Stimulated activated CD8-positive, alpha-beta memory T cell treated with anti-CD3 and anti-CD28 coated beads, Interleukin-2, amount 100 ng/mL, for 48 hours (primary cell): ENCODE results near the gene SORT1.
"Not testable (repeated sequence)": the region's sequence is repeated elsewhere in the genome, so short reads cannot be mapped to it uniquely, and the experiment has no call there.

Source experiments
- DNase-seq, 2 donors: peaks; one replicate each; pipeline ENCODE4 v3.0.0-alpha.2; 2020; ENCODE audit warnings: low read depth in 2 of 2

The SORT1 gene

DNA sequence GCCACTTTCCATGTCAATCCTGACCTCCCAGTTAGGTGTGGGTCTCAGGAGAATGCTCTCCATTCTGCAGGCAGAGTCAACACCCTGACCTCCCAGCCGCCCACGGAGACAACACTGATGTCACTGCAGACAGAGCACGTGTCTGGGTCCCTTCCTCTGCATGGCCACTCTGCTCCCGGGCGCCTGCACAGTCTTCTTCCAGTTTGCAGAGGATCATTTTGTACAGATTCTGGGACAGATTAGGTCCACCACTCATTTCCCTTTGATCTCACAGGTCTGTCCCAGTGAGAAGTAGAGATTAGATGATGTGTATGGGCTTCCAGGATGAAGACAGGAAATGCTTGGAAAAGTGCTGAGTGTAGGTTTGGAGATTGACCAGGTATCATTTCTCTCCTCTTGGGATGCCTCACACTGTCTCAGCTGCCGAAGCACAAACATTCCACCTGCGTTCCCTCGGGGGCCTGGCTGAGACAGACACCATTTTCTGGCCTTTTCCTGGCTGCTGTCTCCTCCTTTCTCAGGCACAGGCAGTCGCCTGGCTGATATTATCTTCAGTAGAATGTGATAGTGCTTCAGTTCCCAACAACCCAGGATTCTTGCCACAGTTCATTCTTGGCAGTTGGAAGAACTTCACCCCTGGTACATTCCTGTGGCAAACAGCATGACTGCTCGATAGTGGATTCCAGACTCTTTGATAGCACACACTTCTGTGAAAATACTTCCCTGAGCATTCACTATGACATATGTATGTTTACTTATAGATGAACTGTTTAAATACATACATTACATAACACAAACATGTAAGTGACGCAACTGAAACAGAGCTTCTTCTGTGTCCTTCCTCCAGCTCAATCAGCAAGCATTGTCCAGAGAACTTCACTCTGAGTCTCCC is 98.8 kb downstream of the SORT1 start:
- DNase-seq, result no peak

DNA sequence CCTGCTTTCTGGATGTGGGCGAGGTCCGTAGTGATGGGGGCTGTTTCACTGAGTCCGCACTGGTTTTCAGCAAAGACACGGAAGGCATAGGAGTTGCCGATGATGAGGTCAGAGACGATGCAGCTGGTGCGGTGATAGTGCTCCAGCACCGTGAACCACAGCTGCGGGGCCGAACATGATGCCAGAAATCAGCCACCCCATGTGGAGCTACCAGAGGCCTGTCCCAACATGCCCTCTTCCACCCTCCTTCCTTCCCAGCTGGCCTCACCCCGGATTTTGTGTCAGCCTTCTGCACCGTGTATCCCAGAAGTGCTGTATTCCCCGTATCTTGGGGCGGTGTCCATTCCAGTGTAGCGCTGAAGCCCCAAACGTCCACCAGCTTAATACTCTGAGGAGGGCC is 100.9 kb downstream of the SORT1 start:
- no peak for DNase-seq

DNA sequence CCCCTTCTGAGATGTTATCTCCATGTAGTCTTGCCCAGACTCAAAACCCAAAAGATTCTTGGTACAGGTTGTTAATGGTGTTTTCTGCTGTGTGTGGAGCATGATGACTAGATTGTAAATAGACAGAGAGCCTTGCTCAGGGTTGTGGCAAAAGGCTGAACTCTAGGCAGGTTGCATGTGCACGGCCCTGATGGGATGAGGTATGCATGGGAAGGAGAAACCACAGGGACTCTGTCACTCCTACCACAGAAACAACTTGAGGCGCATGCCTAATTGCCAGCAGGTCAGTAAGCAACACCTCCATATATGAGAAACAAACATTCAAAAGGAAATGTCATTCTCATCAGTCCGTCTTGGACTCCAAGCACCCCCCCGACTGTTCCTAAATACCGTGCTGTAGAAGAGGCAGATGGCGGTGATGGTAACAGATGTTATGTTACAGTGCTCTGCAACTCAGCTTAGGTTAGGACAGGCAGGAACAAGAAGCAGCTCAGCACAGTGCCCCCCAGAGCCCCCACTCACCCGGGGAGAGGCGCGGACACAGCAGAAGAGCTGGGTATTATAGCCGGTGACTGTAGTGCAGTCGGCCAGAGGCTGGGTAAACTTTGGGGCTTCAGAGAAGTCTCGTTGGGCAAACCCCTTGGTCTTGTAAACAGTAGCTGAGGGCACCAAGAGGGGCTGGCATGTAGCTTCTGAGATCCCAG is 101.9 kb downstream of the SORT1 start:
- DNase-seq, result no peak

DNA sequence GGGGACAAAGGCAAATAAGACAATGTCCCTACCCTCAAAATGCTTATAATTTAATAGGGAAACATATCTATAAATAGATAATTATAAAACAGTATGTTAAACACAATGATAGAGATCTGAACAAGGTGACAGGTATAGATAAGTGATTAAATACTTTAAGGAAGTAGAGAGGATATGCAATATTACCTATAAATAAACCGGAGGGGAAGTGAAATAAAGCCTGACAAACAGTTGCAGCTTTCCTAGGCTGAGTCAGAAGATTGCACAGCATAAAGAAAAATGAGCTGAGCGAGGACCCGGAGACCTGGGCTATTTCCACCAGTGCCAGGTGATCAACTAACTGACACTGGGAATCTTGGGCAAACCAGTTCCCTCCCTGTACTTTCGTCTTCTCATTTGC is 103.2 kb downstream of the SORT1 start:
- no peak for DNase-seq

DNA sequence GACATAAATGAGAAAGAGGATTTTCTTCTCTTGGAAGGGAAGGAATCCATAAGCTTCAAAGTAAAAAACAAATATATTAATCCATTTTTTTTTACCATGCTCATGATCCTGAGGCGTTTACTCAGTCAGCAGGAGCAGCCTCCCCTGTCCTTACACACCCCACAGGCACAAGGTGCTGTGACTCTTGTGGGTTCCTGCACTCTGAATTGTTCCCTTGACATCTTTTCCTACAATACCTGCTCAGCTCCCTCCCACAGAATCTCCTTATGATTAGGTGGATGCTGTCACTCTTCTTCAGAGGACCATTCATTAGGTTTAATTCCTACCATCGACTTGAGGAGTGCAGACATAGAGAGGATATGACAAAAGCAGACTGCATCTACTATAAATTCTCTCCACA is 104.7 kb downstream of the SORT1 start:
- DNase-seq, result no peak

DNA sequence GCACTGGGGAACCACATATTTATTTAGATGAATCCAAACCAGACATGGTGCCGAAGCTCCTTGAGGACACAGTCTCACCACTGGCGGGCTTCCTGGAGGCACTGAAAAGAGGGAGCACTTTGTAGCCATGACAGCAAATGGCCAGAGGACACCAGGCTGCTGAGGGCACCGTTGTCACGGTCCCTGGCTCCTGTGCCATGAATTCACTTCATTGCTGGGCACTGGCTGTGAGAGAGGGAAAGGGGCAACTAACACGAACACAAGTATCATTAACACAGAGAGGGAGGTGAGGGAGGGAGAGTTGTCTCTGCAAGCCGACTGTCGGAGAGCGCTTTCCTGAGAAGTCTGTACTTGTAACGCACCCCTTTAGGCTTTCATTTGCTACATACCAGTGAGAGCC is 105.4 kb downstream of the SORT1 start:
- no peak for DNase-seq

DNA sequence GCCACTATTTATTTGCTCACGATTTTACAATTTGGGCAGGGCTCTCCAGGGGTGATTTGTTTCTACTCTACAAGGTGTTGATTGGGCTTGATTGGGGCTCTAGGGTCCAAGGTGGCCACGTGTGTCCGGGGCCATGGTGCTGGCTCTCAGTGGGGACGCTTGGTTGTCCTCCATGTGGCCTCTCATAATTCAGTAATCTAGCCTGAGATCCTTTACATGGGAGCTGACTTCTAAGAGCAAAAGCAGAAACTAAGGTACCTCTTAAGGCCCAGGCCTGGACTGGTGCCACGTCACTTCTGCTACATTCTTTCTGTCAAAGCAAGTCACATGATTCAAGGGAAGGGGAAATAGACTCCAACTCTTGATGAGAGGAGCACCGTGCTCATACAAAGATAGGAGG is 106.7 kb downstream of the SORT1 start:
- no peak for DNase-seq

DNA sequence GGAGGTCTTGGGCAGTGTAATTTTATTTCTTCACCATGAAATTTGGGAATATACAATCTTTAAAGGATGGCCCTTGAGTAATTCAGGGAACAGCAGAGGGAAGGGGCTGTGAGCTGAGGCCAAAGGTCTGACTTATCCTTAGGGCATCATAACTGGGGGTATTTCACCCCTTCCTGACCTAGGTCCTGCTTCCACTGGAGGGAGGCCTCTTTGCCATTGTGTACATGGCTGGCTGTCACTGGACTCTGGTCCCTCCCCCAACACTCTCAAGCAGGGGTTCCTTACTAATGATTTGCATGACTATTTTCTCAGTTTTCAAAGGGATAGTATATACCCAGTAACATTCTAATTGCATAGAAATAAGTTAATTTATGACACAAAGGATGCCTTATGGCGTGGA is 107.6 kb downstream of the SORT1 start:
- DNase-seq, result no peak

DNA sequence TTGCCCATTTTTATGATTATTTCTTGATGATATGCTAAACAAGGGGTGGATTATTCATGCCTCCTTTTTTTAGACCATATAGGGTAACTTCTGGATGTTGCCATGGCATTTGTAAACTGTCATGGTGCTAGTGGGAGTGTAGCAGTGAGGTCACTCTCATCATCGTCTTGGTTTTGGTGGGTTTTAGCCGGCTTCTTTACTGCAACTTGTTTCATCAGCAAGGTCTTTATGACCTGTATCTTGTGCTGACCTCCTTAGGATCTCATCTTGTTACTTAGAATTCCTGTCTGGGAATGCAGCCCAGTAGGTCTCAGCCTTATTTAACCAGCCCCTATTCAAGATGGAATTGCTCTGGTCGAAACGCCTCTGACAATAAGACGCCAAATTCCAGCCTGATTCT is 111.0 kb downstream of the SORT1 start:
- DNase-seq, result not testable (repeated sequence)

DNA sequence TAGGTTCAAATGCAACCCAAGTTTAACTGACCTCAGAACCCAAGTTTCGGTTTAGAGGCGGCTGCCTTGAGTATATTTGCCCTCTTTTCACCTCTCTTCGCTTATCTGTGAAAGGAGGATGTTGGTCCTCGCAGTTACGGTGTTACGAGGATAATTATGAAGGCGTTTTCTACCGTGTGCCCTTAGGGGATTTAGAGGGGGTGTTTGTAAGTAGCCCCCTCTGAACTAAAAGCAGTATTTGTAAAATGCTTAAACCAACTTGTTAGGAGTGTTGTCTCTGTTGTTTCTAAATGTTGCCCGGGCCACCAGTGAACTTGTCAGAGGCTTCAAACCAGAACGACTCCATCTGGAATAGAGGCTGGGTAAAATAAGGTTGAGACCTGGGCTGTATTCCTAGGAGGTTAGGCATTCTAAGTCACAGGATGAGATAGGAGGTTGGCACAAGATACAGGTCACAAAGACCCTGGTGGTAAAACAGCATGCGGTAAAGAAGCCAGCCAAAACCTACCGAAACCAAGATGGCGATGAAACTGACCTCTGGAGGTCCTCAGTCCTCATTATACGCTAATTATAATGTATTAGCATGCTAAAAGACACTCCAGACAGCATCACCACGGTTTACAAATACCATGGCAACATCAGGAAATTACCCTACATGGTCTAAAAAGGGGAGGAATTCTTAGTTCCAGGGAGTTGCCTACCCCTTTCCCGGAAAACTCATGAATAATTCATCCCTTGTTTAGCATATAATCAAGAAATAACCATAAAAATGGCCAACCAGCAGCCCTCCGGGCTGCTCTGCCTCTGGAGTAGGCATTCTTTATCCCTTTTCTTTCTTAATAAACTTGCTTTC is 113.7 kb downstream of the SORT1 start:
- no peak for DNase-seq

DNA sequence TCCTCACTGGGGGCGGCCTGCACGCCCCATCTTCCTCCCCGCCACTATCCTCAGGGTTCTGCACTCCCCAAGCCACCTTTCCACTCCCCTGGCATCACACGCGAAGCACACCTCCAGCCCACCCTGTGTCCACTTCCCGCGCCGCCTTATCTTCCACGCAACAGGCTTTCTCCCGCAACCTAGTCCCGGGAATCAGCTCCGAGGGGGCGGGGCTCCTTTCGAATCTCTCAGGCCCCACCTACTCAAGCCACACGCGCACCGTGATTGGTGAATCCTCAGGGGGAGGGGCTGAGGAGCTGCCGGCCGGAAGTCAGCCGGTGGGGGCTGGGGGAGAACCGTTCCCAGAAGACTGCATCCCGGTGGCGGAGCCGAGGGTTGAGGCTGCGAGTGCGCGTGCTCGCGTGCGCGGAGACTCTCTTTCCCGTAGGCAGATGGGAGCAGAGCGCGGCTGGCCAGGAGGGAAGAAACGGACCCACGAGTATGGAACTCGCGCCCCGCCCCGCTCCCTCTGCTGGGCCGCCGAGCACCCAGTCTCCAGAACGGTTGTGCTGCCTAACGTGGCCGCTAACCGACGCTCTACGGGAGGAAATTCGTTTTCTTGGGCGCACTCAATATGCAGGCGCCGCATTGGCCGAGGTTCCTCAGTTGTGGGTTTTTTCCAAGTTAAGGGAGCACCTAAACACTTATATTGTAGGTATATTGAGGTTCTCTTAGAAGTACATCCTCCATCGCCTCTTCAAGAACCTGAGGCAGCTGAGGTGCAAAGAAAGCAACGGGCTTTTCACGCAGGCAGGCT is 114.6 kb downstream of the SORT1 start, which contains the start of gene PSRC1:
Gene PSRC1 (minus strand): TSS at position 194 of the 796 bp plus-strand sequence.
- DNase-seq, result peak; percentile 85

DNA sequence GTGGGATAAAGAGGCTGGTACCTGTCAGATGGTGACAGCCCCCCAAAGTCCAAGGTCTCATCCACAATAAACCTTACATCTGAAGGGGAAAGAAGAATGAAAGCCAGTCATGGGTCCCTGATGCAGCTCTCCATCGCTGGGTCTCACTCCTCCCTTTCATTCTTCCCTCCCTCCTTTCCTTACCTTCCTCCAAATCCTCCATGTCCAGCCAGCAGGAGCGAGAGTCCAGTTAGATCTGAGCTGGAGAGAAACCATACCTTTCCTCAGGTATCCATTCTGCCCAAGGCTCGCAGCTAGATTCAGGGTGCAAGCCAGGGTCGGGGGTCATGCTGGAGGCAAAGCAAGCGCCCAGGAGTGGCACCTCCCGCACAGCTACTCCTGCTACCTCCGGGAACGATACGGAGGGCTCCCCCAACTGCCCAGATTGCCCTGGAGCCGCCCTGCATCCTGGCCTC is 115.2 kb downstream of the SORT1 start:
- no peak for DNase-seq

DNA sequence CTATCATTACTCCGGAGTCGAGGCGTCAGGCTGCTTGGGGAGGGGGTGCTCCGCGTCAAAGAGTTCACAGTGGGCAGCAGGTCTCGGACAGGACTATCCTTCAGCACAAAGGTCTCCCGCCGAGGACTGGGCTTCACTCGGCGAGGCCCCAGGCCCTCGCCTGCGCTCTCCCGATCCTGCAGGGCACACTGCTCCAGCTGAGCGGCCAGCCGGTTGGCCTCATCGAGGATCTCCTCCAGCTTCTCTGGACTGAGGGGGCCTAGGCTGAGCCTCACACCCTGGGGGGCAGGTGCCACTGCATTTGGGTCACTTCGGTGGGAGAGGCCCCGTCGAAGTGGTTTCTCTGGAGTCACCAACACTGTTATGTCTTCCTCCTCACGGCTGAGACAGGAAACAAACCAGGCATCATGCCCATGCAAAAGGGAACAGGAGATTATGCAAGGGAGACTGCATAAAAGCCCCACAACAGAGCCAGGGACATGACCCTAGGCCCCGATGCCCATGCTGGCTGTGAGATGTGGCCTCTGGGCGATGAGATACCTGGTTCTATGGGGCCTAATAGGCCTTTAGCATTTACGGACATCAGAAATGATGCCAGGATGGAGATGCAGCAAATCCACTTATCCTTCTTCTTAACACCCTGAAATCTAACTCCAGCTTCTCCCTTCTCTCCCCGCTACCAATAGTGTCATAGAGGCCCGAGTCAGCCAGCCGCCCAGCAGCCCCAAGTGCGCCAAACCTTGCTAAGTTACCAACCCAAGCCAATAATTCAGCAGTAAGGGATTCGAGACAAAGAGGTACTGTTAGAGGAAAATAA is 115.8 kb downstream of the SORT1 start:
- DNase-seq, result no peak

DNA sequence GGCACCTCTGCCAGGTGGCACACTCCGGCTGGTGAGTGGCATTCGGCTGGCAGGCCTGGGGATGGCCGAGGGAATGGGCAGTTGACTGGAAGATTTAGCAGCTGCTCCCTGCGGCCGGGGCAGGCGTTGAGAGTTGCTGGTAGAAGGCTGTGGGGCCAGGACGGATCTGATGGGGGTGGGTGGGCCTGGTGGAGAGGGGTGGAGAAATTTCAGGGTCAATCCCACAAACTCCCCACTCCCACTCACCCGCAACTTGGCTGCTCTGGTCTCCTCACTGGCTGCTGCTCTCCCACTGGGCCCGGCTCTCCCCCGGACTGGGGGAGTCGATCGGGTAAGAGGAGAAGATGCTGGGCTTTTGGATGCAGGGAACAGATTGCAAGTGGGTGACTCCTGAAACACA is 116.9 kb downstream of the SORT1 start:
- no peak for DNase-seq

DNA sequence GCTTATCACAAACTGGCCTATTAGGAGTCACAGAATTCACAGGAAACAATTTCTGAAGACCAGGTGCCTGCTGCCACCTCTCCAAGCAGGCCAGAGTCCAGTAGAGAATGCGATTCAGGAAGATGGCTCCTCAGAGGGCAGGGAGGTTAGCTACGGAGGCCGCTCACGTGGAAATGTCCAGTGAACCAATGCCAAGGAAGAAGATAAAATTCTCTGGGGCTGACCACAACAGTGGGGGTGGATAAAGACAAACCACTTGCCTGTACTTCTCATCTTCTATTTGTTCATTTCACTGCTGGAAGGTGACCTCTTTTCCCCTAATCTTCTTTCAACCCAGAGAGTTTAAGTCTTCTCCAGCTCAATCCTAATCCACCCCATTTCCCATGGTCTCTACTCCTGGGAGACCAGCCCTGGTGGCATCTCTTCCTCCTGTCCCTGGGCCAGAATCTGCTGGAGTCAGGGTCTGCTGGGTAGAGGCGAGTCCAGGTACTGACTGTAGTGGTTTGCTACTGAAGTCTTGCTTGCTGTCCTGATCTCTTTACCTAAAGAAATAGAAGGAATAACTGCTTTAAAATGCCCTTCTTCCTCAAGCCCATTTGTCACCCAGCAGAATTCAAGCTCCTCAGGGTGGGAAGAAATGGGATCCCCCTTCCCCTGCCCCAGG is 118.0 kb downstream of the SORT1 start:
- no peak for DNase-seq

DNA sequence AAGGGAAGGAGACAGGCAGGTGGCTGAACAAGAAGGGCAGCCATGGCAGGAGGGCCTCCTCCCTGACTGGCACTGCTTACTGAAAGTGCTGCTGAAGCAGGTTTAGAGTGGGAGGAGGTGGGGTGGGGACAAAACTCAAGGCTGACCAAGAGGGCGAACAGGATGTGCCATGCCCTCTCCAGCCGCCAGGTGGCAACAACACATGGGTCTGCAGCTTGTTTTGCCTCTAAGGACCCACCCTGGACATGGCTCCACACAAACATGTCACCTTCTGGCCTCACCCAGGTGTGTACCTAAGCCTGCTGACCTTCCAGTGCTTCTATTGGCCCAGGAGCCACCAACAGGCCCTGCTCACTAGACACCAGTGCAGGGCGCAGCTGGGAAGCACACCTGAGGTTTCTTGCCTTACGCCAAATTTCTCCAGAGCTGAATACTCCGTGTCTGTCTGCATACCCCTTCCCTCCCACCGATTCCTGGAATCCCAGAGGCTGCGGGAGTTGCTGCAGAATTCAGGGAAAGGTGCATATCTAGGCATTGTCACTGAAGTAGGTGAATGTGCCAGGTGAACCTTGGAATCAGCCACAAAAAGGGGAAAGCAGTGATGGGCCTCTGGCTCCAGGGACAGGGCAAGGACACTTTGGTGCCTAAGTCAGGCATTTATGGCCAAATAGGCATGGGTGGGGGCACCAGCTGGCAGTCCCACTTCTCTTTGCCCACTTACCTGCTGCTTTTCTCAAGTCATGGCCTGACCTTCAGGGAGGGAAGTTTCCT is 120.1 kb downstream of the SORT1 start:
- DNase-seq, result peak; percentile 52 to 62

DNA sequence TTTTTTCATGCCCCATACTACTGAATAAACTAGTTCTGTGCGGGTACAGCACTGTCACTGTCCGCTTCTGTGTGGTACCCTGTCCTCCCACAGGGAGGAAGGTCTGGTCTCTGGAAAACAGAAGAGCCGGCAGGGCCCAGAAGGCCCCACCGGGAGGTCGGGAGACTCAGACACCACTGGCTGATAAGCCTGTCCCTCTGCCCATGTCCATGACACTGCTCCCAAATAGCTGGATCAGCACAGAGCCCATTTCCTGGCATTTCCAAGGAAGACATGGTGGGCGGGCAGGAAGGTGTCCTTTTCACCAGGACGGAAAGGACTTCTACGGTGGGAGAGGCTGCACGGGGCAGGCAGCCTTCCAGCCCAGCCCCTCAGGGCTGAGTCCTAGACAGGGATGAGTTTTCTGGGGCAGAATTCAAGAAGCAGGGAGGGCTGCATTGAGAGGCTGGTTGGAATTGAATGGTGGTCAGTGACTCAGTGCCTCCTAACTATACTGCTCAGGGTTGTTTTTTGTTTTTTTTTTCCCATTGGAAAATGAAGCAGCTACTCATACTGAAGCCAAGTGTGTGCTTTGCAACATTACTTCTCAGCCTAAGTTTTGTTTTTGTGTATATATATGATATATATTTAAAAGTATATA is 121.9 kb downstream of the SORT1 start:
- DNase-seq, result no peak
